Endodermal cell (in vitro differentiated cells): ENCODE results near the gene GIMAP5. TPM values are rescaled to one million over a fixed set of nuclear protein-coding genes. Genes with fewer than 3 reads are reported as not detected.

Source experiments
- DNase-seq: peaks from one replicate; pipeline ENCODE4 v3.0.0-alpha.2; 2017
- H3K27ac ChIP-seq: 2 replicates; pipeline ENCODE4 v1.5.1; 2013; ENCODE audit warnings: mild to moderate bottlenecking, low read depth, low read length, moderate library complexity
- H3K27me3 ChIP-seq: 2 replicates; pipeline ENCODE4 v1.6.1; 2013; ENCODE audit warnings: mild to moderate bottlenecking, low read length, moderate library complexity; ENCODE audit not compliant: insufficient read depth, control insufficient read depth, poor library complexity, severe bottlenecking
- H3K36me3 ChIP-seq: 2 replicates; pipeline ENCODE4 v1.7.0; 2013; ENCODE audit warnings: mild to moderate bottlenecking, low read length, moderate library complexity; ENCODE audit not compliant: control insufficient read depth, insufficient read depth
- H3K4me1 ChIP-seq: one replicate; pipeline ENCODE4 v1.7.0; 2013; ENCODE audit warnings: low read length; ENCODE audit not compliant: control insufficient read depth, insufficient read depth
- H3K4me3 ChIP-seq: 2 replicates; pipeline ENCODE4 v1.5.1; 2013; ENCODE audit warnings: mild to moderate bottlenecking, low read length, moderate library complexity
- H3K9ac ChIP-seq: 2 replicates; pipeline ENCODE4 v1.6.1; 2013; ENCODE audit warnings: mild to moderate bottlenecking, low read length, moderate library complexity; ENCODE audit not compliant: poor library complexity, severe bottlenecking; ENCODE audit errors: extremely low read depth
- H3K9me3 ChIP-seq: 2 replicates; pipeline ENCODE4 v1.6.1; 2013; ENCODE audit warnings: mild to moderate bottlenecking, low read length, moderate library complexity; ENCODE audit not compliant: control insufficient read depth
- H3K27ac Mint-ChIP-seq: 2 replicates; pipeline ENCODE4 v1.8.0; 2020; ENCODE audit warnings: mixed read lengths
- H3K27me3 Mint-ChIP-seq: 2 replicates; pipeline ENCODE4 v1.8.0; 2021; ENCODE audit warnings: mild to moderate bottlenecking, mixed read lengths; ENCODE audit not compliant: insufficient read depth
- H3K36me3 Mint-ChIP-seq: 2 replicates; pipeline ENCODE4 v1.8.0; 2020; ENCODE audit warnings: low read depth, mixed read lengths
- H3K4me1 Mint-ChIP-seq: 2 replicates; pipeline ENCODE4 v1.8.0; 2020; ENCODE audit warnings: mixed read lengths
- H3K4me3 Mint-ChIP-seq: 2 replicates; pipeline ENCODE4 v1.8.0; 2020; ENCODE audit warnings: mild to moderate bottlenecking, moderate library complexity, mixed read lengths
- H3K9me3 Mint-ChIP-seq: 2 replicates; pipeline ENCODE4 v1.8.0; 2020; ENCODE audit warnings: mild to moderate bottlenecking, mixed read lengths
- CTCF ChIP-seq: fragments of 200-600 bp; sonication (generic); conservative IDR thresholded peaks from 2 replicates; pipeline ENCODE4 v1.5.0; 2021; ENCODE audit warnings: antibody characterized with exemption, mild to moderate bottlenecking
- WGBS, 2 experiments: methylation state at CpG; one replicate each; pipeline versions ENCODE4 v1.1.5 to v1.1.7; 2013; ENCODE audit warnings: missing lambda C conversion rate in 2 of 2, mixed read lengths in 1 of 2; ENCODE audit not compliant: insufficient coverage in 1 of 2, insufficient read length in 1 of 2; 5-methylcytosine and 5-hydroxymethylcytosine counted together
- total RNA-seq, 2 donors: library from RNA; stranded (reverse); fragmentation: NEBNext Ultra II Directional in 1 of 2; extraction: Animal tissue kit (Norgen Biotek cat#: 25700) in 1 of 2; gene quantifications; 2 replicates in 1 of 2; 3 replicates in 1 of 2; pipeline ENCODE4 v1.2.1, GENCODE V29; 2021

Gene GIMAP5
- total RNA-seq, 2 donors from 2014 or later, result not detected

GRCh38 chr7:150745876-150746275 is 8.7 kb downstream of the GIMAP5 start:
- H3K9ac ChIP-seq, result no peak overlapping the region
- Mint-ChIP-seq H3K4me3 (no peak overlapping the region), H3K9me3 (no peaks in the 10 kb centered on the region), H3K27me3 (peaks cover 99% of the 10 kb centered on the region), H3K36me3 (no peaks in the 10 kb centered on the region), H3K27ac (no peak overlapping the region), H3K4me1 (no peaks in the 10 kb centered on the region)
- TF ChIP-seq CTCF, result no peak
- H3K27me3 ChIP-seq, result peaks cover 97% of the 10 kb centered on the region
- DNase-seq, result no peak
- H3K36me3 ChIP-seq, result no peaks in the 10 kb centered on the region
- H3K4me3 ChIP-seq, result no peak overlapping the region
- H3K9me3 ChIP-seq, result no peaks in the 10 kb centered on the region
- 72 to 81% methylated on average over 2 to 3 of the region's 3 CpGs for WGBS, 2 experiments
- H3K4me1 ChIP-seq, result no peaks in the 10 kb centered on the region
- no peak overlapping the region for H3K27ac ChIP-seq

GRCh38 chr7:150746921-150747320 is 9.7 kb downstream of the GIMAP5 start:
- H3K9me3 Mint-ChIP-seq, result no peaks in the 10 kb centered on the region

GRCh38 chr7:150748376-150748775 is 11.2 kb downstream of the GIMAP5 start:
- Mint-ChIP-seq H3K9me3 (no peaks in the 10 kb centered on the region), H3K36me3 (no peaks in the 10 kb centered on the region), H3K4me1 (no peaks in the 10 kb centered on the region), H3K27ac (no peak overlapping the region), H3K4me3 (no peak overlapping the region), H3K27me3 (peaks cover 92% of the 10 kb centered on the region)
- Histone ChIP-seq H3K36me3 (no peaks in the 10 kb centered on the region), H3K9ac (no peak overlapping the region), H3K27me3 (peaks cover 86% of the 10 kb centered on the region), H3K9me3 (no peaks in the 10 kb centered on the region), H3K4me3 (no peak overlapping the region), H3K4me1 (no peaks in the 10 kb centered on the region), H3K27ac (no peak overlapping the region)
- TF ChIP-seq CTCF, result no peak
- WGBS, 2 experiments, result 65% methylated on average over 4 of the region's 4 CpGs; no CpG with 5 or more reads in 1 of the 2 experiments
- DNase-seq, result no peak

More at GRCh38 chr7:150746921-150747320, 9.7 kb downstream of the GIMAP5 start:
- DNase-seq, result no peak
- Histone ChIP-seq H3K27ac (no peak overlapping the region), H3K27me3 (peaks cover 91% of the 10 kb centered on the region), H3K36me3 (no peaks in the 10 kb centered on the region), H3K9me3 (no peaks in the 10 kb centered on the region), H3K9ac (no peak overlapping the region), H3K4me3 (no peak overlapping the region), H3K4me1 (no peaks in the 10 kb centered on the region)
- no peak overlapping the region for H3K27ac Mint-ChIP-seq
- H3K36me3 Mint-ChIP-seq, result no peaks in the 10 kb centered on the region
- H3K4me1 Mint-ChIP-seq, result no peaks in the 10 kb centered on the region
- no peak overlapping the region for H3K4me3 Mint-ChIP-seq
- 79 to 88% methylated on average over 3 to 6 of the region's 6 CpGs for WGBS, 2 experiments
- no peak for TF ChIP-seq CTCF
- H3K27me3 Mint-ChIP-seq, result peaks cover 94% of the 10 kb centered on the region
